Activated naive CD8-positive, alpha-beta T cell treated with anti-CD3 and anti-CD28 coated beads, Interleukin-2, amount 50 U/mL, for 24 hours (primary cell): ENCODE results near the gene DONSON.
A peak's percentile ranks its signal among the peaks of the same experiment; 100 is the strongest.
"Not testable (repeated sequence)": the region's sequence is repeated elsewhere in the genome, so short reads cannot be mapped to it uniquely, and the experiment has no call there.

ENCODE experiments used
- ATAC-seq: fragments of 150-1000 bp; cut with Tn5 transposase; one replicate; pipeline ENCODE4 v1.10.0; 2021
- DNase-seq: peaks from one replicate; pipeline ENCODE4 v3.0.0; 2021
- H3K27ac Mint-ChIP-seq: one replicate; pipeline ENCODE4 v1.8.0; 2021; ENCODE audit warnings: mild to moderate bottlenecking, mixed read lengths
- H3K27me3 Mint-ChIP-seq: one replicate; pipeline ENCODE4 v1.8.0; 2021; ENCODE audit warnings: mixed read lengths
- H3K36me3 Mint-ChIP-seq: one replicate; pipeline ENCODE4 v1.8.0; 2021; ENCODE audit warnings: low read depth, mixed read lengths
- H3K4me1 Mint-ChIP-seq: one replicate; pipeline ENCODE4 v1.8.0; 2021; ENCODE audit warnings: mixed read lengths
- H3K4me3 Mint-ChIP-seq: one replicate; pipeline ENCODE4 v1.8.0; 2021; ENCODE audit warnings: mild to moderate bottlenecking, moderate library complexity, mixed read lengths
- H3K9me3 Mint-ChIP-seq: one replicate; pipeline ENCODE4 v1.8.0; 2021; ENCODE audit warnings: mixed read lengths

Gene DONSON

DNA sequence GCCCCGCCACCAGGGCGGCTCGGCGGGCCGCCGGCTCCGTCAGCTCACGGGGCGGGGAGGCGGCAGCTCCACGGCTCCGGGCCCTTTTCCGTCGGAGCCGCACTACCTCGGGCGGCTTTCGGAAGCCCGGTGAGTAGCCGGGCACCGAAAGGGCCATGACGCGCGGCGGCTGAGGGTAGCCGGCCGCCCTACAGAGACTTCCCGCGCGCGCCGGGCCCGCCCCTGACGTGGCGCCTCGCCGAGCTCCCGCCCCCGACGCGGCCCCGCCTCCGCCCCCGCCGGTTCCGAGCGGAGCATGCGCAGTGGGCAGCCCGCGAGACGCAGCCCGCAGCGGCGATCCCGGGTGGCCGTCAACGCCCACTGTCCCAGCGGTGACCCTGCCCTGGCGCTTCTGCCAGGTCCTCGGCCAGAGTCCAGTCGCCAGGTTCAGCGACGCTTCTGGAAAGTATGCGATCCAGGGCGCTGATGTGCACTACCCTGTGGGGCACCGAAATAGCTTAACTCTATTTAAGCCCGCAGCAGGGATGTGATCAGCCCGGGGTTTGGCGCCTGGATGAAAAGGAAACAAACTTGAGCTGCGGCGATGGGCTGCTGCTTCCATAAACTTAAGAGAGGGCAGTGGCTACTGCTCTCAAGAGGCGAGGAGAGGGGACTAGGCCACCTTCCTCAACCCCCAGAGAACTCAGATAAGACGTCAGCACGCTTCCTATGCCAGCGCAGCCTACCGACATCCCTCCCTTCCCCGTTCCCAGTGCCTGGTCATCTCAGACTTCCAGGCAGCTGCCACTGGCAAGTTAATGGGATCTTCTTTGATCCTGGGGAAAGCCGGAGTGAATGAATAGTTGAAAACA is at the start of gene DONSON:
TSS of gene DONSON (minus strand) at position 200 of the 851 bp plus-strand sequence. CDS start at position 157, 43 bp downstream.
- H3K27ac Mint-ChIP-seq, result peak within 1 kb of the TSS; percentile 84
- DNase-seq, result peak; percentile 93
- H3K4me1 Mint-ChIP-seq, result peaks cover 24% of the 10 kb centered on the region
- H3K36me3 Mint-ChIP-seq, result peaks cover 27% of the 10 kb centered on the region
- peak within 1 kb of the TSS; percentile 88 for H3K4me3 Mint-ChIP-seq
- no peaks in the 10 kb centered on the region for H3K9me3 Mint-ChIP-seq
- ATAC-seq, result peak; percentile 93
- H3K27me3 Mint-ChIP-seq, result no peaks in the 10 kb centered on the region

- Mint-ChIP-seq H3K4me1 (peaks cover 9% of the 10 kb centered on the region), H3K9me3 (no peaks in the 10 kb centered on the region), H3K4me3 (no peak overlapping the region), H3K36me3 (peaks cover 20% of the 10 kb centered on the region), H3K27ac (no peak overlapping the region), H3K27me3 (no peaks in the 10 kb centered on the region)
- DNase-seq (no peak), ATAC-seq (no peak)
Observed at GRCh38 chr21:33634254-33634653, 45.8 kb upstream of the DONSON start.

- not testable (repeated sequence) for H3K27ac Mint-ChIP-seq, ATAC-seq, H3K9me3 Mint-ChIP-seq, H3K4me3 Mint-ChIP-seq, DNase-seq, H3K27me3 Mint-ChIP-seq, H3K4me1 Mint-ChIP-seq
- H3K36me3 Mint-ChIP-seq, result peaks cover 21% of the 10 kb centered on the region
Observed at GRCh38 chr21:33626151-33626550, 37.7 kb upstream of the DONSON start.

DNA sequence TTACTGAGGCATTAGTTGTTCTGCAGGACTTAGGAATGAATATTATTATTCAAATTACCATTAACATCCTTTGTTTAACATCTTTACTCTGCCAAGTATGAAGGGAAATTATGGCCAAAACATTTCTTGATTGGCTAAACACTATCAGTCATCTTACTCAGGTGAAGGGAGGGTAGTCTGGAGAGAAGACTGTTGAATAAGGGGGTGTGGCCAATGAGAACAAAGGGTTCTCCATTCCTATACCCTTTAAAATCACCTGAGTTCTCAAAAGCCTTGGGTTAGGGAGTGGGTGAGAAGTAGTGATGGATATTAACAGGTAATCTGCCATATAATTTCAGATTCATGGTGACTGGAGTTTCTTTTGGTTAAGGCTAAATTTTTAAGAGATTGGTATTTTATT is 33.8 kb upstream of the DONSON start:
- Mint-ChIP-seq H3K36me3 (peaks cover 17% of the 10 kb centered on the region), H3K9me3 (no peaks in the 10 kb centered on the region), H3K4me3 (no peak overlapping the region), H3K27me3 (no peaks in the 10 kb centered on the region), H3K4me1 (no peaks in the 10 kb centered on the region), H3K27ac (no peak overlapping the region)
- ATAC-seq, result no peak
- no peak for DNase-seq

- H3K4me1 Mint-ChIP-seq, result no peaks in the 10 kb centered on the region
Observed at GRCh38 chr21:33619726-33620125, 31.2 kb upstream of the DONSON start.

DNA sequence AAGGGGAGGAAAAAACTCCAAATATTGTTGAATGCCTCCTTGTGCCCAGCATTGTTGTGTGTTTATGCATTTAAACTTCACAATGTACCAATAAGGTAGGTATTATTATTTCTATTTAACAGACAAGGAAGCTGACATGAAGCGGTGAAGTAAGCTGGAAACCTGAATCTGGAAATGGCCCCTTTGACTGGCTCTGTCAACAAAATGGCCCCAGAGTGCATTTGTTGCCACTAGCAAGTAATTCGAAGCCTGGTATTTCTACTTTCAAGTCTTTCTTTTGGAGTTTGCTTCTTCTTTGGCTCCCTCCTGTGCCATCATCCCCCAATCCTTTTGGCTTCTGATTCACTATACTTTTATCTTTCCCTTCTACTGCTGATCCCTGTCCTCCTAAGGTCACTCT is 29.9 kb upstream of the DONSON start:
- no peak overlapping the region for H3K27ac Mint-ChIP-seq
- H3K4me1 Mint-ChIP-seq, result no peaks in the 10 kb centered on the region
- no peaks in the 10 kb centered on the region for H3K27me3 Mint-ChIP-seq
- H3K9me3 Mint-ChIP-seq, result no peaks in the 10 kb centered on the region
- ATAC-seq (no peak), DNase-seq (no peak)
- H3K4me3 Mint-ChIP-seq, result no peak overlapping the region
- H3K36me3 Mint-ChIP-seq, result peaks cover 14% of the 10 kb centered on the region

More at GRCh38 chr21:33619726-33620125, 31.2 kb upstream of the DONSON start:
- no peak overlapping the region for H3K27ac Mint-ChIP-seq
- no peaks in the 10 kb centered on the region for H3K9me3 Mint-ChIP-seq
- no peaks in the 10 kb centered on the region for H3K27me3 Mint-ChIP-seq
- H3K4me3 Mint-ChIP-seq, result no peak overlapping the region
- DNase-seq, result no peak
- no peak for ATAC-seq
- peaks cover 16% of the 10 kb centered on the region for H3K36me3 Mint-ChIP-seq

DNA sequence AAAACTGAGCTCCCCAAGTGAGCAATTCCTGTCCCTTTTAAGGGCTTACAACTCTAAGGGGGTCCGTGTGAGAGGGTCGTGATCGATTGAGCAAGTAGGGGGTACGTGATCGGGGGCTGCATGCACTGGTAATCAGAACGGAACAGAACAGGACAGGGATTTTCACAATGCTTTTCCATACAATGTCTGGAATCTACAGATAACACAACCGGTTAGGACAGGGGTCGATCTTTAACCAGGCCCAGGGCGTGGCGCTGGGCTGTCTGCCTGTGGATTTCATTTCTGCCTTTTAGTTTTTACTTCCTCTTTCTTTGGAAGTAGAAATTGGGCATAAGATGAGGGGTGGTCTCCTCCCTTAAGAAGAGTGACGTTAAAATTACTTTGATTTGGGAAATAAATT is 29.1 kb upstream of the DONSON start:
- not testable (repeated sequence) for H3K4me1 Mint-ChIP-seq, H3K9me3 Mint-ChIP-seq, ATAC-seq, H3K27me3 Mint-ChIP-seq, DNase-seq, H3K27ac Mint-ChIP-seq, H3K4me3 Mint-ChIP-seq
- peaks cover 15% of the 10 kb centered on the region for H3K36me3 Mint-ChIP-seq

DNA sequence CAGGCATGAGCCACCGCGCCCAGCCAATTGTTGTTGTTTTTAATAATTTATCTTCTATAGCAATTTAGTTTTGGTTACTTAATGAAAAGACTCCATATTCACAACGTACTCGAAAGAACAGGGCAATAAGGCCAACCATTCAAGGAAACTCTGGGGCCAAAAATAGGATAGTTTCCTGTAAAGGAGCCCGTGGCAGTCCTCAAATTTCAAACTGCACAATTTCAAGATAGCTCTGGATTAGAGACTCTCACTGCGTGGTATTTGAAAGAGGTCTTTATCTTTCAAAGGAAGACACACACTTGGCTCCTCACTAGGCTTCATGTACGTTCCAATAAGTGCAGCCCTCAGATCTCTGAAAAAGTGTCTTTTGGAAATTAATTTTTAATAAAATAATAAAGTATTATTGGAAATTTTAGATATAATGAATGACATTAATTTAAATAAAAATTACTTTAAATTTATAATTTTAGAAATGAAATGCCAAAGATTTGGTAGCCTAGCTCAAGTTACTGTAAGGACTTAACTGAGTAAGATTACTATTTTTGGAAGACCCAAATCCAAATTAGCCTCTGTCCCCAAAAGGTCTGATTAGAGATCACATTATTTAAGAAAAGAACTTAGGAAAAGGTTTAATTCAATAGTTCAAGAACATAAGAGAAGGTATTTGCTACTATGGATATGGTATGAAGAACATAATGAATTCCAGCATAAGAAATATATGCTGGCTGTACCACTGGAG is 22.7 kb upstream of the DONSON start:
- H3K36me3 Mint-ChIP-seq, result peaks cover 10% of the 10 kb centered on the region
- H3K9me3 Mint-ChIP-seq, result no peaks in the 10 kb centered on the region
- no peak overlapping the region for H3K27ac Mint-ChIP-seq
- DNase-seq, result no peak
- no peak for ATAC-seq
- H3K4me3 Mint-ChIP-seq, result no peak overlapping the region
- H3K27me3 Mint-ChIP-seq, result no peaks in the 10 kb centered on the region
- H3K4me1 Mint-ChIP-seq, result no peaks in the 10 kb centered on the region

- no peak for ATAC-seq
- H3K9me3 Mint-ChIP-seq, result no peaks in the 10 kb centered on the region
- no peaks in the 10 kb centered on the region for H3K4me1 Mint-ChIP-seq
- no peak overlapping the region for H3K27ac Mint-ChIP-seq
- no peak for DNase-seq
- H3K36me3 Mint-ChIP-seq, result peaks cover 10% of the 10 kb centered on the region
- no peaks in the 10 kb centered on the region for H3K27me3 Mint-ChIP-seq
- no peak overlapping the region for H3K4me3 Mint-ChIP-seq
Observed at GRCh38 chr21:33608559-33608958, 20.1 kb upstream of the DONSON start.

DNA sequence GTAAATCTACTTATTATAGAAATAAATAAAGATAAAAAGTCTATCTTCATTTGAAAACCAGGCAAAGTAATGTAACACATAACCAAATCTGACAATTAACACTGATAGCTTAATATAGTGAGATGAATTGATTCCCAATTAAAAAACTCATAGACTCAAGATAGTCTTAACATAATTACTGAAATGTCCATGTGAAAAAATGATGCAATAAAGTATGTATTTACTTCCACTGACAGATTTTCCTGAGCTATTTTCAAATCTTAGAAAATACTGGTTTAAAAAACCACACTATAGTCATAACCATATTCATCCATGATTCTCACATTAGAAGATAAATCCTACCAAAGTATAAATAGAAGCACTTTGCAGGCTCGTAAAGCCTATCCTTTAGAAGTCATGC is 9.6 kb upstream of the DONSON start:
- H3K27ac Mint-ChIP-seq, result no peak overlapping the region
- no peak overlapping the region for H3K4me3 Mint-ChIP-seq

DNA sequence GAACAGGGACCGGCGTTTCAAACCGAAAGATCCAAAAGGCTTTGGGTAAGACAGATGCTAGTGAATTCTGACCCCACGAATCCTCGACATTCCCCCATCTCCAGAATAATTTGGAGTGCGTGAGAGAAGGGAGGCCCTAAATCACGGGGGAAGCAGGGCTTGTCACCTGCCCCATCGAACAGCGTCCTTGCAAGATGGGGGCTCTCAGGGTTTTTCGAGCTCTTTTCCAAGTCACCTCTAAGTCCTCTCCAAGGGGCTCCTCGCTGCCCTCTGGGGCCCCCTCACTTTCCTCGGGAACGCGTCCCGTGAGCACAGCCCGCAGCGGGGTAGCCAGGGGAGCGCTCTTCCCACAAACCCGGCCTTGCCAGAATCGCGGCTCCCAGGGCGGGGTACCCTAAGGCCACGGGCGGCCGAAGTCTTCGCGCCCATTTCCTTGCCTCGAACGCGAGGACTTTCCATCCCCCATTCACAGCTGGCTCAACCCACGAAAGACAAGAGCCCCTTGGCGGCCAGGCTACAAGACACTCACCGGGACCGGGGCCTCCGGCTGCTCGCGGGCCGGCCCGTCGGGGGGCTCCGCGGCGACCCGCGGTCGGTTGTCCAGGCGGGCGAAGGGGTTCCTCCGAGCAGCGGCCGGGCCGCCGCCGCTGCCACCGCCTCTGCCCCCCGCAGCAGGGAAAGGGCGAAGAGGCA is 546 bp downstream of the DONSON start:
- peak; percentile 52 for ATAC-seq
- Mint-ChIP-seq H3K36me3 (peaks cover 25% of the 10 kb centered on the region), H3K4me1 (peaks cover 24% of the 10 kb centered on the region), H3K9me3 (no peaks in the 10 kb centered on the region), H3K27me3 (no peaks in the 10 kb centered on the region), H3K4me3 (peak overlapping the region; percentile 88), H3K27ac (peak overlapping the region; percentile 77)
- peak; percentile 36 for DNase-seq

More for the DNA sequence above, 9.6 kb upstream of the DONSON start:
- Mint-ChIP-seq H3K4me1 (no peaks in the 10 kb centered on the region), H3K27me3 (no peaks in the 10 kb centered on the region), H3K36me3 (peaks cover 18% of the 10 kb centered on the region), H3K9me3 (no peaks in the 10 kb centered on the region)
- no peak for ATAC-seq
- DNase-seq, result no peak

GRCh38 chr21:33586927-33587326 is 1.6 kb downstream of the DONSON start:
- ATAC-seq (no peak), DNase-seq (no peak)
- peak overlapping the region; percentile 88 for H3K4me3 Mint-ChIP-seq
- no peak overlapping the region for H3K27ac Mint-ChIP-seq
- H3K36me3 Mint-ChIP-seq, result peaks cover 29% of the 10 kb centered on the region
- no peaks in the 10 kb centered on the region for H3K27me3 Mint-ChIP-seq
- H3K4me1 Mint-ChIP-seq, result peaks cover 24% of the 10 kb centered on the region
- no peaks in the 10 kb centered on the region for H3K9me3 Mint-ChIP-seq

GRCh38 chr21:33584455-33584854 is 4.0 kb downstream of the DONSON start:
- H3K27ac Mint-ChIP-seq, result no peak overlapping the region
- H3K4me1 Mint-ChIP-seq, result peaks cover 23% of the 10 kb centered on the region
- H3K36me3 Mint-ChIP-seq, result peaks cover 37% of the 10 kb centered on the region
- no peaks in the 10 kb centered on the region for H3K27me3 Mint-ChIP-seq
- H3K9me3 Mint-ChIP-seq, result no peaks in the 10 kb centered on the region
- ATAC-seq, result no peak
- H3K4me3 Mint-ChIP-seq, result no peak overlapping the region
- DNase-seq, result no peak

DNA sequence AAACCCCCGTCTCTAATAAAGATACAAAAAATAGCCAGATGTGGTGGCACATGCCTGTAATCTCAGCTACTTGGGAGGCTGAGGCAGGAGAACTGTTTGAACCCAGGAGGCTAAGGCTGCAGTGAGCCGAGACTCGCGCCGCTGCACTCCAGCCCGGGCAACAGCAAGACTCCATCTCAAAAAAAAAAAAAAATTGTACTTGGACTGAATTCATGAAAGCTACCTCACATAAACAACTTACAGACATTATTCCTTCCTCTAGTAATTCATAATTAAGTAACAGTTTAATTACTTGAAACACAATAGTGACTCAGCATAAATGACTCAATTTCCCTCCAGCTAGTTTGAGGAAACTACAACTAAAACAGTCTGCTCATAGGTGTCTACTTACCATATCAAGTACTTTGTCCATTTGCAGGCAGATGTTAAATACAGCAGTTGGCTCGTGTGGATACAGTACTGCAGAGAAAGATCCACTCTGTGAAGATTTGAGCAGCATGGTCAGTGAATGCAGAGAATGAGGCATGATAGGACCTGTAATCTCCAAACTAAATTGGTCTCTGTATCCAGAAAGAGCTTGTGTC is 9.4 kb downstream of the DONSON start:
- Mint-ChIP-seq H3K4me3 (no peak overlapping the region), H3K36me3 (peaks cover 44% of the 10 kb centered on the region)
- DNase-seq, result no peak

More for the DNA sequence above, 9.4 kb downstream of the DONSON start:
- Mint-ChIP-seq H3K27me3 (no peaks in the 10 kb centered on the region), H3K9me3 (no peaks in the 10 kb centered on the region), H3K4me1 (peaks cover 13% of the 10 kb centered on the region), H3K27ac (peak overlapping the region; percentile 71)
- no peak for ATAC-seq
